HepG2 (cell line): ENCODE measurements around the gene HEATR1. TPM values are rescaled to one million over a fixed set of nuclear protein-coding genes. Genes with fewer than 3 reads are reported as not detected.

Source experiments
- ATAC-seq: fragments of 200-7000 bp; cut with Tn5 transposase; 3 replicates; pipeline ENCODE4 v1.9.1; 2020; ENCODE audit warnings: mild to moderate bottlenecking, moderate library complexity
- BruUV-seq: library from RNA; stranded (reverse); fragments of 400-500 nt; replicated peaks from 2 replicates; lab custom pipeline; 2021; lab: Mats Ljungman, UMichigan
- CTCF ChIA-PET: fragments of 300-600 bp; formaldehyde crosslinking; extraction: SDS; loops from one replicate; lab custom pipeline; 2021; ENCODE audit warnings: low total read pairs, inconsistent platforms, low intra/inter-chr PET ratio; lab: Yijun Ruan, JAX
- POLR2A ChIA-PET: fragments of 350-600 bp; sonication (Branson Sonifier 250); formaldehyde crosslinking; loops from one replicate; lab custom pipeline; 2020; ENCODE audit warnings: antibody characterized with exemption, inconsistent platforms; lab: Yijun Ruan, JAX
- DNase-seq: peaks from one replicate; pipeline ENCODE4 v3.0.0-alpha.2; 2015; ENCODE audit warnings: low spot score
- FAIRE-seq: peaks from 3 replicates; lab custom pipeline; 2011; peaks lifted over from hg19 to GRCh38; lab: Jason Lieb, UNC
- H2AFZ ChIP-seq: one replicate; pipeline ENCODE4 v1.6.1; 2011; ENCODE audit warnings: low read length, inconsistent platforms
- H3K27ac ChIP-seq: fragments of 300-600 bp; 3 replicates; pipeline ENCODE4 v1.8.0; 2011; ENCODE audit warnings: mixed run types, mild to moderate bottlenecking, mixed read lengths, low read length, inconsistent platforms; ENCODE audit not compliant: insufficient read depth; ENCODE audit errors: extremely low read length
- H3K27me3 ChIP-seq, 2 experiments: fragments of 200-600 bp in 1 of 2; 2 replicates in 1 of 2; 3 replicates in 1 of 2; pipeline versions ENCODE4 v1.6.0 to v1.8.0; 2011; ENCODE audit warnings: low read length in 2 of 2, mild to moderate bottlenecking in 2 of 2, moderate library complexity in 2 of 2, inconsistent platforms in 1 of 2; ENCODE audit not compliant: insufficient read depth in 2 of 2, control insufficient read depth in 1 of 2
- H3K36me3 ChIP-seq, 2 experiments: fragments of 200-600 bp in 1 of 2; replicated peaks in 1 of 2; 2 replicates in 1 of 2; 3 replicates in 1 of 2; pipeline versions ENCODE4 v1.5.1 to v1.8.0; 2011; ENCODE audit warnings: low read length in 2 of 2, inconsistent platforms in 1 of 2; ENCODE audit not compliant: insufficient read depth in 2 of 2, control insufficient read depth in 1 of 2
- H3K4me1 ChIP-seq: 2 replicates; pipeline ENCODE4 v1.5.1; 2012; ENCODE audit warnings: low read length, inconsistent platforms; ENCODE audit not compliant: insufficient read depth
- H3K4me2 ChIP-seq: 2 replicates; pipeline ENCODE4 v1.6.0; 2011; ENCODE audit warnings: low read depth, low read length, inconsistent platforms
- H3K4me3 ChIP-seq, 3 experiments: fragments of 200-600 bp in 1 of 3; sonication (generic), shearing (Covaris generic) in 1 of 3; replicated peaks in 1 of 3; 2 replicates each; pipeline ENCODE4 v1.5.1; 2011 to 2016; ENCODE audit warnings: low read length in 3 of 3, inconsistent platforms in 2 of 3, low read depth in 2 of 3, mild to moderate bottlenecking in 2 of 3, control low read depth in 1 of 3, mixed read lengths in 1 of 3; ENCODE audit not compliant: insufficient read depth in 1 of 3
- H3K79me2 ChIP-seq: one replicate; pipeline ENCODE4 v1.6.1; 2011; ENCODE audit warnings: low read length, inconsistent platforms; ENCODE audit not compliant: insufficient read depth
- H3K9ac ChIP-seq: 2 replicates; pipeline ENCODE4 v1.6.0; 2011; ENCODE audit warnings: mild to moderate bottlenecking, low read depth, low read length, inconsistent platforms; ENCODE audit not compliant: insufficient read depth
- H3K9me3 ChIP-seq: 2 replicates; pipeline ENCODE4 v1.5.1; 2012; ENCODE audit warnings: mild to moderate bottlenecking, low read length
- H4K20me1 ChIP-seq: 2 replicates; pipeline ENCODE4 v1.6.0; 2011; ENCODE audit warnings: inconsistent platforms, mild to moderate bottlenecking, low read length, moderate library complexity; ENCODE audit not compliant: insufficient read depth
- GABPA ChIP-seq, 2 experiments: IDR thresholded peaks; 2 replicates each; pipeline ENCODE4 v1.6.1; 2011 to 2016; ENCODE audit warnings: low read depth in 2 of 2, low read length in 1 of 2, missing biosample characterization in 1 of 2, missing genetic modification characterization in 1 of 2
- HMG20A ChIP-seq: IDR thresholded peaks from 2 replicates; pipeline ENCODE4 v1.6.1; 2016; ENCODE audit warnings: borderline replicate concordance
- IKZF1 ChIP-seq: fragments of 450-650 bp; IDR thresholded peaks from 2 replicates; pipeline ENCODE4 v1.7.1; 2016
- RAD21 ChIP-seq: fragments of 450-650 bp; formaldehyde crosslinking; IDR thresholded peaks from 2 replicates; pipeline ENCODE4 v1.5.0; 2020; ENCODE audit warnings: mild to moderate bottlenecking
- REPIN1 ChIP-seq: sonication (generic); formaldehyde crosslinking; IDR thresholded peaks from 2 replicates; pipeline ENCODE4 v1.8.0; 2022; ENCODE audit warnings: missing genetic modification reagents, low read depth, mild to moderate bottlenecking, borderline replicate concordance
- ZBTB3 ChIP-seq: sonication (generic); formaldehyde crosslinking; IDR thresholded peaks from 2 replicates; pipeline ENCODE4 v1.4.0; 2020; ENCODE audit warnings: low read depth, mild to moderate bottlenecking, moderate library complexity, missing genetic modification reagents, borderline replicate concordance
- ZNF101 ChIP-seq: sonication (generic); formaldehyde crosslinking; IDR thresholded peaks from 2 replicates; pipeline ENCODE4 v1.4.0; 2020; ENCODE audit warnings: mild to moderate bottlenecking, low read depth, missing genetic modification reagents, borderline replicate concordance
- ZNF263 ChIP-seq: sonication (generic); formaldehyde crosslinking; IDR thresholded peaks from 2 replicates; pipeline ENCODE4 v1.4.0; 2020; ENCODE audit warnings: missing genetic modification reagents
- ZNF329 ChIP-seq: sonication (generic); formaldehyde crosslinking; IDR thresholded peaks from 2 replicates; pipeline ENCODE4 v1.9.0; 2021; ENCODE audit warnings: low read depth, mild to moderate bottlenecking, missing genetic modification reagents
- ZNF496 ChIP-seq: sonication (generic); formaldehyde crosslinking; IDR thresholded peaks from 2 replicates; pipeline ENCODE4 v1.8.1; 2023; ENCODE audit warnings: mild to moderate bottlenecking, moderate library complexity, missing genetic modification reagents; ENCODE audit not compliant: insufficient replicate concordance
- ZNF574 ChIP-seq: sonication (generic); formaldehyde crosslinking; IDR thresholded peaks from 2 replicates; pipeline ENCODE4 v1.4.0; 2020; ENCODE audit warnings: missing genetic modification reagents
- WGBS: methylation state at CpG from one replicate; pipeline ENCODE4 v1.1.6; 2017; ENCODE audit warnings: low lambda C conversion rate; 5-methylcytosine and 5-hydroxymethylcytosine counted together
- in situ Hi-C: cut with HindIII; loops from 2 replicates; pipeline ENCODE4 v1.10.0; 2017; ENCODE audit warnings: low pct_unique_long_range_greater_than_20kb; ENCODE audit not compliant: extremely low pct_ligation_motif_present
- intact Hi-C: fragments of 100-400 bp; cut with micrococcal nuclease; formaldehyde crosslinking; loops from one replicate; pipeline ENCODE4 v1.10.0; 2022; ENCODE audit not compliant: unreplicated experiment
- polyA plus RNA-seq, 8 experiments: library from polyadenylated mRNA; depleted of rRNA in 3 of 8; stranded (reverse) in 7 of 8; unstranded in 1 of 8; fragments of >200 nt; fragmentation: Illumina TruSeq in 4 of 8; extraction: Trizol in 4 of 8; gene quantifications; 2 replicates each; pipeline versions ENCODE4 v1.2.1 to v1.2.3, GENCODE V29; 2011 to 2016; ENCODE audit warnings: low read depth in 4 of 8, missing spikeins in 1 of 8, mixed read lengths in 1 of 8; ENCODE audit not compliant: insufficient read depth in 1 of 8
- total RNA-seq, 5 experiments: library from RNA; depleted of rRNA; stranded (reverse); fragments of >200 nt; fragmentation: Illumina TruSeq; extraction: Trizol; gene quantifications; 2 replicates each; pipeline ENCODE4 v1.2.3, GENCODE V29; 2016; ENCODE audit warnings: low read depth in 1 of 5
- TF ChIP-seq, protein P1 (sequence below): sonication (generic); formaldehyde crosslinking; IDR thresholded peaks from 2 replicates; pipeline ENCODE4 v1.4.0; 2020; ENCODE audit warnings: missing genetic modification reagents, mild to moderate bottlenecking, borderline replicate concordance

The HEATR1 gene
- total and polyA plus RNA-seq, 2 of the 13 experiments (the other 11 are each of a cell fraction or from before 2014, with no cell fraction given) = 10.2 to 45.8 TPM

- Histone ChIP-seq H3K9me3 (no peaks in the 10 kb centered on the region), H3K4me1 (no peaks in the 10 kb centered on the region), H3K4me2 (no peak overlapping the region), H4K20me1 (no peaks in the 10 kb centered on the region), H3K27me3 (no peaks in the 10 kb centered on the region; a peak in 2 of 5 replicates), H3K4me3 (no peak overlapping the region), H2AFZ (no peak overlapping the region), H3K36me3 (no peaks in the 10 kb centered on the region), H3K27ac (no peak overlapping the region), H3K9ac (no peak overlapping the region), H3K79me2 (no peaks in the 10 kb centered on the region)
- ChIA-PET POLR2A (no interaction called here), CTCF (no interaction called here)
- FAIRE-seq (no peak), ATAC-seq (no peak), DNase-seq (no peak)
- BruUV-seq = no TSS peak
- intact Hi-C loops = no loop called here
- WGBS = 3% methylated on average over 1 of the region's 1 CpG
- in situ Hi-C loops = loop anchor here (25.0 kb wide), 1 partner anchor 250 kb away; no protein-coding TSS in a partner anchor
- TF ChIP-seq REPIN1 (CRISPR knock-in tag) = no peak
- TF ChIP-seq ZNF101 = no peak
- no peak for TF ChIP-seq ZBTB3 (CRISPR knock-in tag)
- TF ChIP-seq ZNF329 (CRISPR knock-in tag) = no peak
- TF ChIP-seq, protein P1, sequence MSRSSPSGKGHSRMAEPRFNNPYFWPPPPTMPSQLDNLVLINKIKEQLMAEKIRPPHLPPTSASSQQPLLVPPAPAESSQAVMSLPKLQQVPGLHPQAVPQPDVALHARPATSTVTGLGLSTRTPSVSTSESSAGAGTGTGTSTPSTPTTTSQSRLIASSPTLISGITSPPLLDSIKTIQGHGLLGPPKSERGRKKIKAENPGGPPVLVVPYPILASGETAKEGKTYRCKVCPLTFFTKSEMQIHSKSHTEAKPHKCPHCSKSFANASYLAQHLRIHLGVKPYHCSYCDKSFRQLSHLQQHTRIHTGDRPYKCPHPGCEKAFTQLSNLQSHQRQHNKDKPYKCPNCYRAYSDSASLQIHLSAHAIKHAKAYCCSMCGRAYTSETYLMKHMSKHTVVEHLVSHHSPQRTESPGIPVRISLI (CRISPR knock-in tag) = no peak
- TF ChIP-seq HMG20A (CRISPR knock-in tag) = no peak
- TF ChIP-seq GABPA (IDR thresholded peaks at IDR 0.05; ENCODE audit: low read depth, low read length) = no peak
- TF ChIP-seq GABPA (CRISPR knock-in tag; IDR thresholded peaks at IDR 0.05; ENCODE audit: low read depth) = no peak
- TF ChIP-seq IKZF1 = no peak
- TF ChIP-seq ZNF496 = no peak
- TF ChIP-seq ZNF574 = no peak
- no peak for TF ChIP-seq RAD21 (CRISPR knock-in tag)
- TF ChIP-seq ZNF263 (CRISPR knock-in tag) = no peak
Measured at GRCh38 chr1:236612349-236612748, 8.0 kb upstream of the HEATR1 start.
